Right lobe of liver (tissue), 6 donors: ENCODE results near the gene MYO5B. TPM values are rescaled to one million over a fixed set of nuclear protein-coding genes. Genes with fewer than 3 reads are reported as not detected.

Source experiments
- ATAC-seq, 4 donors: fragments of 200-7000 bp; cut with Tn5 transposase; one replicate each; pipeline ENCODE4 v1.9.1; 2020; ENCODE audit warnings: mild to moderate bottlenecking in 4 of 4, moderate library complexity in 4 of 4
- DNase-seq, 3 donors: peaks; one replicate each; pipeline ENCODE4 v3.0.0-alpha.2; 2020
- H3K27ac ChIP-seq, 3 donors: fragments of 200-600 bp; one replicate each; pipeline ENCODE4 v1.8.0; 2022
- H3K27me3 ChIP-seq, 2 donors: fragments of 200-600 bp; one replicate each; pipeline ENCODE4 v1.8.0; 2022
- H3K36me3 ChIP-seq, 4 donors: fragments of 200-600 bp; sonication (generic) in 1 of 4; one replicate each; pipeline versions ENCODE4 v1.5.1 to v1.8.0; 2017 to 2022; ENCODE audit warnings: control low read depth in 1 of 4
- H3K4me1 ChIP-seq, 4 donors: fragments of 200-600 bp; sonication (generic) in 1 of 4; one replicate each; pipeline versions ENCODE4 v1.5.1 to v1.8.0; 2017 to 2022; ENCODE audit warnings: control low read depth in 1 of 4
- H3K4me3 ChIP-seq, 3 donors: fragments of 200-600 bp; one replicate each; pipeline ENCODE4 v1.8.0; 2022
- H3K9me3 ChIP-seq, 4 donors: fragments of 200-600 bp; sonication (generic) in 1 of 4; one replicate each; pipeline versions ENCODE4 v1.5.1 to v1.8.0; 2017 to 2022; ENCODE audit warnings: control low read depth in 1 of 4
- CTCF ChIP-seq, 4 donors: fragments of 200-600 bp in 3 of 4; fragments of 450-650 bp in 1 of 4; IDR thresholded peaks; one replicate each; pipeline versions ENCODE4 v1.5.1 to v1.8.0; 2016 to 2022; ENCODE audit warnings: antibody characterized with exemption in 4 of 4, mild to moderate bottlenecking in 2 of 4
- POLR2A ChIP-seq: fragments of 450-650 bp; IDR thresholded peaks from one replicate; pipeline ENCODE4 v1.6.1; 2017; ENCODE audit warnings: antibody characterized with exemption, mild to moderate bottlenecking
- WGBS: methylation state at CpG from one replicate; pipeline ENCODE4 v1.1.6; 2018; ENCODE audit warnings: low coverage, low lambda C conversion rate; ENCODE audit not compliant: insufficient coverage; ENCODE audit errors: missing lambda C conversion rate; 5-methylcytosine and 5-hydroxymethylcytosine counted together
- intact Hi-C, 2 donors: fragments of 100-400 bp; cut with DNase I; formaldehyde crosslinking; loops; one replicate each; pipeline versions ENCODE4 v1.11.2 to v1.14.1; 2022
- total RNA-seq, 6 experiments: library from RNA; depleted of rRNA in 2 of 6; stranded (reverse); fragments of >200 nt in 2 of 6; fragmentation: NEBNext Ultra II Directional in 3 of 6; extraction: Animal tissue kit (Norgen Biotek cat#: 25700) in 3 of 6; gene quantifications; one replicate each; pipeline versions ENCODE4 v1.1.0 to v1.2.4, GENCODE V29; 2016 to 2023
- donor health status: DM: no; HTN: yes; CAD: no.
- donor health status: DM: no; HTN: no; CAD: no.
- donor health status: DM: no; HTN: no; CAD: no.
- donor health status: DM: no; HTN: yes; CAD: no.
- donor health status: DM: no; HTN: yes; CAD: no.

MYO5B gene
- total RNA-seq, 6 experiments from 2014 or later, result 13.4 to 25.1 (median 16.6) TPM

GRCh38 chr18:50107468-50107977 lies 87.4 kb downstream of the MYO5B start:
- H3K4me1 ChIP-seq, result no peaks in the 10 kb centered on the region
- 75% methylated on average over 2 of the region's 2 CpGs for WGBS
- DNase-seq, result no peak
- no peaks in the 10 kb centered on the region for H3K36me3 ChIP-seq
- no peaks in the 10 kb centered on the region for H3K9me3 ChIP-seq
- H3K4me3 ChIP-seq, result no peak overlapping the region
- H3K27me3 ChIP-seq, result no peaks in the 10 kb centered on the region
- intact Hi-C loops, result no loop called here
- no peak for TF ChIP-seq CTCF (IDR thresholded peaks at IDR 0.05)
- TF ChIP-seq POLR2A, result no peak
- no peak overlapping the region for H3K27ac ChIP-seq
- ATAC-seq, result no peak

GRCh38 chr18:50105027-50105426 lies 89.9 kb downstream of the MYO5B start:
- no peak for DNase-seq
- H3K27me3 ChIP-seq, result no peaks in the 10 kb centered on the region
- H3K4me1 ChIP-seq, result no peaks in the 10 kb centered on the region
- H3K9me3 ChIP-seq, result no peaks in the 10 kb centered on the region
- no peak overlapping the region for H3K4me3 ChIP-seq
- H3K27ac ChIP-seq, result no peak overlapping the region
- intact Hi-C loops, result no loop called here
- WGBS, result 100% methylated on average over 1 of the region's 1 CpG
- TF ChIP-seq CTCF (IDR thresholded peaks at IDR 0.05), result no peak
- ATAC-seq, result no peak
- no peaks in the 10 kb centered on the region for H3K36me3 ChIP-seq

GRCh38 chr18:50104421-50104820 lies 90.5 kb downstream of the MYO5B start:
- Histone ChIP-seq H3K27me3 (no peaks in the 10 kb centered on the region), H3K9me3 (no peaks in the 10 kb centered on the region), H3K4me3 (no peak overlapping the region), H3K36me3 (no peaks in the 10 kb centered on the region), H3K27ac (no peak overlapping the region), H3K4me1 (no peaks in the 10 kb centered on the region)
- 96% methylated on average over 3 of the region's 3 CpGs for WGBS
- TF ChIP-seq POLR2A, result no peak
- TF ChIP-seq CTCF (IDR thresholded peaks at IDR 0.05), result no peak
- ATAC-seq (no peak), DNase-seq (no peak)
- intact Hi-C loops, result no loop called here

GRCh38 chr18:50099725-50100407 lies 95.1 kb downstream of the MYO5B start:
- Histone ChIP-seq H3K4me3 (no peak overlapping the region), H3K9me3 (no peaks in the 10 kb centered on the region), H3K4me1 (no peaks in the 10 kb centered on the region), H3K36me3 (no peaks in the 10 kb centered on the region), H3K27me3 (no peaks in the 10 kb centered on the region), H3K27ac (no peak overlapping the region)
- TF ChIP-seq POLR2A, result no peak
- no peak for TF ChIP-seq CTCF (IDR thresholded peaks at IDR 0.05)
- ATAC-seq (peak in 1 of 4 donors; percentile 78), DNase-seq (no peak)
- intact Hi-C loops, result no loop called here
- 21% methylated on average over 2 of the region's 4 CpGs for WGBS
